Upper lobe of left lung (tissue), 6 donors: Measurements from ENCODE around the gene ZNF124. TPM values are rescaled to one million over a fixed set of nuclear protein-coding genes. Genes with fewer than 3 reads are reported as not detected.
"Not testable (repeated sequence)": the region's sequence is repeated elsewhere in the genome, so short reads cannot be mapped to it uniquely, and the experiment has no call there.

ENCODE experiments used
- ATAC-seq, 2 donors: fragments of 200-7000 bp; cut with Tn5 transposase; one replicate each; pipeline ENCODE4 v1.9.1; 2022; ENCODE audit warnings: mild to moderate bottlenecking in 2 of 2, moderate library complexity in 2 of 2; ENCODE audit not compliant: low FRiP score in 2 of 2
- DNase-seq, 2 donors: peaks; one replicate each; pipeline ENCODE4 v3.0.0-alpha.2; 2019 to 2020
- H3K27ac ChIP-seq, 4 donors: fragments of 200-600 bp; sonication (generic); one replicate each; pipeline ENCODE4 v1.5.1; 2016 to 2019
- H3K27me3 ChIP-seq, 4 donors: fragments of 200-600 bp; sonication (generic); one replicate each; pipeline ENCODE4 v1.5.1; 2017 to 2019
- H3K36me3 ChIP-seq, 4 donors: fragments of 200-600 bp; sonication (generic); one replicate each; pipeline ENCODE4 v1.5.1; 2016 to 2019
- H3K4me1 ChIP-seq, 4 donors: fragments of 200-600 bp; sonication (generic); one replicate each; pipeline ENCODE4 v1.5.1; 2018 to 2019
- H3K4me3 ChIP-seq, 4 donors: fragments of 200-600 bp; sonication (generic); one replicate each; pipeline ENCODE4 v1.5.1; 2017 to 2019; ENCODE audit warnings: mild to moderate bottlenecking in 2 of 4, moderate library complexity in 1 of 4
- H3K9me3 ChIP-seq, 4 donors: fragments of 200-600 bp; sonication (generic); one replicate each; pipeline ENCODE4 v1.5.1; 2018 to 2019
- EP300 ChIP-seq, 4 donors: sonication (generic); formaldehyde crosslinking; IDR thresholded peaks; one replicate each; pipeline ENCODE4 v1.5.1; 2017; ENCODE audit warnings: antibody characterized with exemption in 4 of 4, control low read depth in 2 of 4
- POLR2A ChIP-seq, 4 donors: fragments of 450-650 bp; IDR thresholded peaks; one replicate each; pipeline ENCODE4 v1.5.1; 2016 to 2017; ENCODE audit warnings: antibody characterized with exemption in 4 of 4, mild to moderate bottlenecking in 2 of 4
- POLR2AphosphoS5 ChIP-seq, 2 donors: sonication (generic); formaldehyde crosslinking; IDR thresholded peaks; one replicate each; pipeline ENCODE4 v1.5.1; 2017; ENCODE audit warnings: antibody characterized with exemption in 2 of 2
- WGBS, 2 donors: methylation state at CpG; one replicate each; pipeline ENCODE4 v1.1.5; 2017 to 2018; 5-methylcytosine and 5-hydroxymethylcytosine counted together
- total RNA-seq, 6 donors: library from RNA; depleted of rRNA in 4 of 6; stranded (reverse); fragments of >200 nt in 4 of 6; gene quantifications; one replicate each; pipeline versions ENCODE4 v1.1.0 to v1.2.1, GENCODE V29; 2016 to 2021
- TF ChIP-seq, protein P1 (sequence below), 6 experiments: fragments of 450-650 bp in 4 of 6; fragments of 200-600 bp in 2 of 6; sonication (generic) in 2 of 6; IDR thresholded peaks; one replicate each; pipeline ENCODE4 v1.5.1; 2016 to 2019; ENCODE audit warnings: antibody characterized with exemption in 6 of 6
- donor health status: DM: no; HTN: no; CAD: no; lungs with moderate emphysema.
- donor health status: DM: no; HTN: yes; CAD: no; lungs with severe emphysema.

Gene ZNF124
- total RNA-seq, 6 donors from 2014 or later = 8.7 to 34.6 (median 27.6) TPM

DNA sequence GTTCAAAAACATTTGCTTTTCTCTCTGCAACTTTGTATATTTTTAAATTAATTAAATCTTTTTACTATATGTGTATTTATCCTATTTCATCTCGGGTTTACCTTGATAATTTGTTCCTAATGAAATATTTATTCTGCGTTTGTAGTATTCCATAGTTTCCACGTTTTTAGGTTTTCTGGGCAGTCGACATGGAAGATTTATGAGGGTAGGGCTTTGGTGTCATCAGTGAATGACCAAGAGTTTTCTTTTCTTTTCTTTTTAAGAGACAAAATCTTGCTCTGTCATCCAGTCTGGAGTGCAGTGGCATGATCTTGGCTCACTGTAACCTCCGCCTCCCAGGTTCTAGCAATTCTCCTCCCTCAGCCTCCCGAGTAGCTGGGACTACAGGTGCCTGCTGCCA, 50.4 kb downstream of the ZNF124 start:
- no peak overlapping the region for H3K27ac ChIP-seq
- no peaks in the 10 kb centered on the region for H3K9me3 ChIP-seq
- H3K27me3 ChIP-seq = no peaks in the 10 kb centered on the region
- ATAC-seq (no peak), DNase-seq (no peak)
- 76 to 89% methylated on average over 6 of the region's 6 CpGs for WGBS, 2 donors
- no peaks in the 10 kb centered on the region for H3K36me3 ChIP-seq
- TF ChIP-seq POLR2A (IDR thresholded peaks at IDR 0.05) = no peak
- no peaks in the 10 kb centered on the region for H3K4me1 ChIP-seq
- H3K4me3 ChIP-seq = no peak overlapping the region

DNA sequence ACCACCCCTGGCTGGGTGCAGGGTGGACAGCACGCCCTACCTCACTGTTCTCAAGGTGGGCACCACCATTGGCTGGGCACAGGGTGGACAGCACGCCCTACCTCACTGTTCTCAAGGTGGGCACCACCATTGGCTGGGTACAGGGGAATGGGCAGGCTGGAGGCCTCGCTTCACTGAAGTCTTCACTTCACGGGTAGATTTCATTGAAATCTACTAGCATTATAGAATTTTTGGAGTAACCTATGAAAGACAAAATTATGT, 51.5 kb downstream of the ZNF124 start:
- ATAC-seq, DNase-seq, H3K4me3 ChIP-seq, H3K27me3 ChIP-seq, H3K9me3 ChIP-seq, H3K36me3 ChIP-seq, H3K27ac ChIP-seq, H3K4me1 ChIP-seq: not testable (repeated sequence)
- WGBS, 2 donors = 85 to 88% methylated on average over 3 to 4 of the region's 4 CpGs

DNA sequence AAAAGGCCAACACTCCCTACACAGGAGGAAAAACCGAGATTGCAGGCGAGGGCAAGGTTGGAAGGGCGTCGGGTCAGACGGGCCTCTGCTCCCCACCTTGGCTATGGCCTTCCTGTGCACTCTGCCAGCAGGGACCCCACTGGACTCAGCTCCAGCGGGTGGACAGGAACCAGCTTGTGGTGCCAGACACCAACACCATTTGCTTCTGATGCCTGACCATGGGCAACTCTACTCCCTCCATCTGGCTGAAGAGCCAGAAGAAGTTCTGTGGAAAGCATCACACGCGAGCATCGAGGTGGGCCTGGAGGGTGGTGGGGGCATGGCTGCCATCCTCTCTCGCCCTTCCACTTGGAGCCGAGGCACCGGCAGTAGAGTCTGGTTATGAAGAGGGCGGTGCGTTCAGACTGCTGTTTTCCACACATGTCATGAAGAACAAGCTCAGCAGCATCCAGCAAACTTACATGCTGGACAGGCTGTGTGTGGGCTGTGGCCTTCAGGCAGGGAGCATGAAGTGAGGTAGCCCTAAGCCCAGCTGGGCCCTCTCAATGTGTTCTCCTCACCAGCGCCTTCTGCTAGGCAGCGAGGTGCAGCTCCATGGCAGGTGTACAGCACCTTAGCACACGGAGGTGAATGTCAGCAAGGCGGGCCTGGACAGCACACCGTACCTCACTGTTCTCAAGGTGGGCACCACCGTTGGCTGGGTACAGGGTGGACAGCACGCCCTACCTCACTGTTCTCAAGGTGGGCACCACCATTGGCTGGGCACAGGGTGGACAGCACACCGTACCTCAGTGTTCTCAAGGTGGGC, 52.0 kb downstream of the ZNF124 start:
- H3K9me3 ChIP-seq = no peaks in the 10 kb centered on the region
- H3K27me3 ChIP-seq = no peaks in the 10 kb centered on the region
- peak in 1 of 2 donors; percentile 37 for ATAC-seq
- no peaks in the 10 kb centered on the region for H3K4me1 ChIP-seq
- TF ChIP-seq POLR2AphosphoS5 (IDR thresholded peaks at IDR 0.05) = no peak
- TF ChIP-seq, protein P1, sequence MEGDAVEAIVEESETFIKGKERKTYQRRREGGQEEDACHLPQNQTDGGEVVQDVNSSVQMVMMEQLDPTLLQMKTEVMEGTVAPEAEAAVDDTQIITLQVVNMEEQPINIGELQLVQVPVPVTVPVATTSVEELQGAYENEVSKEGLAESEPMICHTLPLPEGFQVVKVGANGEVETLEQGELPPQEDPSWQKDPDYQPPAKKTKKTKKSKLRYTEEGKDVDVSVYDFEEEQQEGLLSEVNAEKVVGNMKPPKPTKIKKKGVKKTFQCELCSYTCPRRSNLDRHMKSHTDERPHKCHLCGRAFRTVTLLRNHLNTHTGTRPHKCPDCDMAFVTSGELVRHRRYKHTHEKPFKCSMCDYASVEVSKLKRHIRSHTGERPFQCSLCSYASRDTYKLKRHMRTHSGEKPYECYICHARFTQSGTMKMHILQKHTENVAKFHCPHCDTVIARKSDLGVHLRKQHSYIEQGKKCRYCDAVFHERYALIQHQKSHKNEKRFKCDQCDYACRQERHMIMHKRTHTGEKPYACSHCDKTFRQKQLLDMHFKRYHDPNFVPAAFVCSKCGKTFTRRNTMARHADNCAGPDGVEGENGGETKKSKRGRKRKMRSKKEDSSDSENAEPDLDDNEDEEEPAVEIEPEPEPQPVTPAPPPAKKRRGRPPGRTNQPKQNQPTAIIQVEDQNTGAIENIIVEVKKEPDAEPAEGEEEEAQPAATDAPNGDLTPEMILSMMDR (IDR thresholded peaks at IDR 0.05) = no peak
- TF ChIP-seq POLR2A (IDR thresholded peaks at IDR 0.05) = no peak
- TF ChIP-seq EP300 (IDR thresholded peaks at IDR 0.05) = no peak
- no peak overlapping the region for H3K4me3 ChIP-seq
- WGBS, 2 donors = 95% methylated on average over 12 to 22 of the region's 22 CpGs
- H3K27ac ChIP-seq = no peak overlapping the region
- no peak for DNase-seq
- no peaks in the 10 kb centered on the region for H3K36me3 ChIP-seq

DNA sequence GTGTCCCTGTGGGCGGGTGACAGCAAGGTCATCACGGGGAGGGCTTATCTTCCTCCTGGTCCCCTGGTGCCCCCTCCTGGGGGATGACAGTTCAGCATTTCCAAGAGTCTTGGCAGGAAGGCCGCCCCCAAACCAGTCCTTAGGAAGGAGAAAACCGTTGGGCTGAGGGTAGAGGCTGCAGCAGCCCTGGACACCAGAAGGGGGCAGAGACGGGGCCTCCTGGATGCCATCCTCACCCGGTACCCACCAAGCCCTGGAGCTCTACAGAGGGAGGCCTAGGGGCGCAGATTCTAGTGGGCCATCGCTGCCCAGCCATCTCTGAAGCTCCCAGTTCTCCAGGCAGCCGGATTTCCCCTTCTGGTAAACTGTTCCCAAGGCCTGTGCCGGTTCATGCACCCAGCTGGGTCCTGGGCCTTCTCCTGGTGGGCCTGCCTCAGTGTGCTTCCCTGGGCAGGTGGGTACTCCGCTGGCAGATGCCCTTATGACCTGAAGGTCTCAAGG, 52.8 kb downstream of the ZNF124 start:
- no peak for DNase-seq
- Histone ChIP-seq H3K4me3 (no peak overlapping the region), H3K4me1 (no peaks in the 10 kb centered on the region), H3K9me3 (no peaks in the 10 kb centered on the region), H3K27me3 (no peaks in the 10 kb centered on the region), H3K27ac (no peak overlapping the region), H3K36me3 (no peaks in the 10 kb centered on the region)
- 80% methylated on average over 9 of the region's 11 CpGs; no CpG with 5 or more reads in 1 of the 2 donors for WGBS, 2 donors
- peak; percentile 24 to 28 for ATAC-seq
- TF ChIP-seq POLR2A (IDR thresholded peaks at IDR 0.05) = no peak
- TF ChIP-seq, protein P1 (IDR thresholded peaks at IDR 0.05) = peak in 1 of 6 experiments; percentile 24

DNA sequence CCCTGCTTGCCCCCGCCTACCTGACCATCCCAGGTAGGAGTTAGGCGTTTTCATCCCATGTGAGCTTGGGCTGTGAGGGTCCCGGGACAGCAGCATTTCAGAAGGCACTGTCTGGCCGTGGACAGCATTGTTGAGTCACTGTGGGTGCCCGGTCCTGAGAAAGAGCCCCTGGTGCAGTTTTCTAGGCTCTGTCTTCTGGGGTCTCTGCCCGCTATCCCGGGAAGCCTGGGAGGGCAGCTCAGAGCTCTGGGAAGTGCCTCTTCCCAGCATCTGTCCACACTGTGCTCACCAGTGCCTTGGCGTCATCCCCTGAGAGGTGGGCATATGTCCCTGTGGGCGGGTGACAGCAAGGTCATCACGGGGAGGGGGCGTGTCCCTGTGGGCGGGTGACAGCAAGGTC, 56.3 kb downstream of the ZNF124 start:
- H3K4me3 ChIP-seq = no peak overlapping the region
- WGBS, 2 donors = 85 to 95% methylated on average over 8 to 9 of the region's 12 CpGs
- H3K27me3 ChIP-seq = no peaks in the 10 kb centered on the region
- no peaks in the 10 kb centered on the region for H3K36me3 ChIP-seq
- H3K4me1 ChIP-seq = peaks cover 8 to 26% (median 14%) of the 10 kb centered on the region in 4 donors
- H3K9me3 ChIP-seq = no peaks in the 10 kb centered on the region
- DNase-seq (no peak), ATAC-seq (no peak)
- no peak overlapping the region for H3K27ac ChIP-seq
- no peak for TF ChIP-seq POLR2A (IDR thresholded peaks at IDR 0.05)
- TF ChIP-seq, protein P1 (IDR thresholded peaks at IDR 0.05) = no peak
- no peak for TF ChIP-seq EP300 (IDR thresholded peaks at IDR 0.05)
- no peak for TF ChIP-seq POLR2AphosphoS5 (IDR thresholded peaks at IDR 0.05)

DNA sequence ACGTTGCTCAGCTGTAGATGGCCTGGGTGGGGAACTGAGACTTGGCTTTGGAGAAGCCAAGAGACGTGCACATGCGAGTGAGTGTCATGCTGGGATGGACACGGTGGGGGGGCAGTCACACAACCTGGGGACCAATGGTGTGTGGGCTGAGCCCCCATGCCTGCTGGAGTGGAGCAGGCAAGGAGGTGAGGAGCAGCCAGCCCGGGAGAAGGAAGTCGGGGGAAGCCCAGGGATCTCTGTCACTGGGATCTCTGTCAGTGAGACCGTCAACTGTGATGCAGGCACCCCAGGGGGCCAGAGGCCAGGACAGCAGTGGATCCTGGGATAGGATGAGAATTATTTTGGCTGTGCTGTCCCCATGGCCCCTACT, 56.7 kb downstream of the ZNF124 start:
- no peak for TF ChIP-seq EP300 (IDR thresholded peaks at IDR 0.05)
- TF ChIP-seq POLR2AphosphoS5 (IDR thresholded peaks at IDR 0.05) = no peak
- no peak for TF ChIP-seq POLR2A (IDR thresholded peaks at IDR 0.05)
- TF ChIP-seq, protein P1 (IDR thresholded peaks at IDR 0.05) = no peak
- DNase-seq (no peak), ATAC-seq (no peak)
- H3K27me3 ChIP-seq = no peaks in the 10 kb centered on the region
- H3K4me3 ChIP-seq = no peak overlapping the region
- H3K4me1 ChIP-seq = peaks cover 8 to 27% (median 16%) of the 10 kb centered on the region in 4 donors
- H3K27ac ChIP-seq = no peak overlapping the region
- 68 to 79% methylated on average over 6 to 7 of the region's 7 CpGs for WGBS, 2 donors
- no peaks in the 10 kb centered on the region for H3K9me3 ChIP-seq
- no peaks in the 10 kb centered on the region for H3K36me3 ChIP-seq
